ENCODE results near the gene PTPRN2. TPM values are rescaled to one million over a fixed set of nuclear protein-coding genes. Genes with fewer than 3 reads are reported as not detected.

Gene PTPRN2
- total and polyA plus RNA-seq, 9 of the 15 experiments (the other 6 are each of a cell fraction or from before 2014, with no cell fraction given), result not detected

DNA sequence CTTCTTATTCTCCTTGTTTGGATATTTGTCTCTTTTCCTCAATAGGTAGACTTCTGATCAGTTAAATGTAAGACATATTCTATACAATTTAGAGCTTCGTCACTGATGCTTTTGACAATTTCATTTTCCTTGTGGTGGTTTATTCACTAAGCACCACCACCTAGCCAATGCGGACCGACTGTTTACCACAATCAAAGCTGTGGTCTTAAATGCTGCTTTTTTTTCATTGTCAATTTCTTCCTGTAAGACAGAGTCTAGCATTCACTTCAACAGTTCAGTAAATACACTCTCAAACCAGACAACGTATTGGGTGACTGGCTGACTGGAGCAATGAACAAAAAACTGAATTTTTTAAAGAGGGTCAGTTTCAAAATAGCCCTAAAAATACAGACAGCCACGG, 1011.8 kb downstream of the PTPRN2 start:
- H3K4me3 ChIP-seq, result no peak overlapping the region
- intact Hi-C loops (cut with micrococcal nuclease) (no loop called here), in situ Hi-C loops (cut with MboI) (no loop called here)
- H3K9me1 ChIP-seq (ENCODE audit: control insufficient read depth, insufficient read depth, low read length), result no peaks in the 10 kb centered on the region
- no peaks in the 10 kb centered on the region for H3K9me3 ChIP-seq (replicated peaks; ENCODE audit: control insufficient read depth, insufficient read depth, low read depth, low read length)
- FAIRE-seq (no peak), ATAC-seq (no peak), DNase-seq (ENCODE audit: extremely low read depth in 1 of 4, low spot score in 3 of 4) (no peak)
- H4K20me1 ChIP-seq (replicated peaks; ENCODE audit: control insufficient read depth, insufficient read depth, low read length), result no peaks in the 10 kb centered on the region
- POLR2A ChIA-PET, result interaction anchor here (0.6 kb wide), 1 partner anchor 111 kb away, joined by 3 read pairs; no protein-coding TSS in a partner anchor
- H2AFZ ChIP-seq (ENCODE audit: low read depth, low read length), result no peak overlapping the region
- no peak overlapping the region for H3K27ac ChIP-seq (ENCODE audit: extremely low read depth, low read depth, low read length)
- H3K4me1 ChIP-seq (replicated peaks in 1 of 2; ENCODE audit: control insufficient read depth in 2 of 2, insufficient read depth in 2 of 2, low read length in 2 of 2), result peaks cover 0 to 6% of the 10 kb centered on the region in 2 experiments; a peak in 2 of 5 replicates
- H3K4me2 ChIP-seq (ENCODE audit: insufficient read depth, low read length), result no peak overlapping the region
- H3K9ac ChIP-seq (ENCODE audit: insufficient read depth in 1 of 2, low read depth in 2 of 2, low read length in 2 of 2), result no peak overlapping the region
- BruUV-seq (replicated peaks), result no TSS peak
- WGBS (ENCODE audit: insufficient coverage, low coverage, missing lambda C conversion rate), result 3% methylated on average over 5 of the region's 5 CpGs
- no peak for TF ChIP-seq ZNF175 (CRISPR knock-in tag; IDR thresholded peaks at IDR 0.05; ENCODE audit: low read depth)
- no peak for TF ChIP-seq KAT8 (IDR thresholded peaks at IDR 0.05; ENCODE audit: low read depth)
- TF ChIP-seq ELF2 (CRISPR knock-in tag; IDR thresholded peaks at IDR 0.05), result no peak
- TF ChIP-seq ATF7 (IDR thresholded peaks at IDR 0.05), result no peak
- CTCF ChIA-PET (ENCODE audit: low intra/inter-chr PET ratio), result no interaction called here
- no peaks in the 10 kb centered on the region for H3K79me2 ChIP-seq (ENCODE audit: control insufficient read depth, insufficient read depth, low read length)
- peaks cover 77 to 79% of the 10 kb centered on the region in 2 experiments for H3K27me3 ChIP-seq (ENCODE audit: control insufficient read depth in 2 of 2, insufficient read depth in 2 of 2, low read length in 2 of 2)
- H3K36me3 ChIP-seq (ENCODE audit: control insufficient read depth, insufficient read depth, low read length), result no peaks in the 10 kb centered on the region

DNA sequence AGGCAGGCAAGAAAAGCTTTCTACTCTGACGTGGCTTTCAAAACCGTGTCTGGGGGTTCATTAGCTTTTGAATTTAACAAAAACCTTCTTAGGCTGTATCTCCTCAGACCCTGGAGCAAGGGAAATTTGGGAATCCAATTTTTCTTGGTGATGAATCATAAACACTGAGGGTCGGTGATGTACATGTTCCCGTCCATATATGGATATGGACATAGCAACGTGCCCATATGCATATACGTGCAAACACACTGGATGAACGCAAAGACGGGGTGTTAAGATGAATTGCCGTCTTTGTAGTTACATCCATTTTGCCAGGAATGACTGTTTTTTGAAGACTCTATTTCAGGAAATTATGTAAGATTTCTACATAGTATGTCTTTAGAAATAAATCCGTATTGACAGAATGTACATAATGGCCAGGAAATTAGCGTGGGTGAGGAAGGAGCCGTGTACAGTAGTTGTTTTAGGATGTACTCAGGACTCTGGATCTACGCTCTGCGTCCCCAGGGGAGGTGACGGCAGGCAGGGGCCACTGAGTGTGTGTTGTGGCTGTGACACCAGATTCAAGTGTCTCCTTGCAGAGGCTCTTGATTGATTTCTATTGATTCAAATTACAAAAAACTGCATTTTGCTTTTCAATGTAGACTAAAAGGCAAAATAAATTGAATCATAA, 1012.6 kb downstream of the PTPRN2 start:
- H3K4me3 ChIP-seq, result no peak overlapping the region
- DNase-seq (ENCODE audit: extremely low read depth in 1 of 4, low spot score in 3 of 4) (no peak), FAIRE-seq (no peak), ATAC-seq (no peak)
- H3K27me3 ChIP-seq (ENCODE audit: control insufficient read depth in 2 of 2, insufficient read depth in 2 of 2, low read length in 2 of 2), result peaks cover 82 to 86% of the 10 kb centered on the region in 2 experiments
- H3K9me3 ChIP-seq (replicated peaks; ENCODE audit: control insufficient read depth, insufficient read depth, low read depth, low read length), result no peaks in the 10 kb centered on the region
- H3K79me2 ChIP-seq (ENCODE audit: control insufficient read depth, insufficient read depth, low read length), result no peaks in the 10 kb centered on the region
- no peak overlapping the region for H3K4me2 ChIP-seq (ENCODE audit: insufficient read depth, low read length)
- ChIA-PET POLR2A (interaction anchor here (1.1 kb wide), 1 partner anchor 9 kb away, joined by 3 read pairs; no protein-coding TSS in a partner anchor), CTCF (ENCODE audit: low intra/inter-chr PET ratio) (no interaction called here)
- H3K9me1 ChIP-seq (ENCODE audit: control insufficient read depth, insufficient read depth, low read length), result no peaks in the 10 kb centered on the region
- in situ Hi-C loops (cut with MboI), result no loop called here
- no peak overlapping the region for H3K27ac ChIP-seq (ENCODE audit: extremely low read depth, low read depth, low read length)
- no peak overlapping the region for H3K9ac ChIP-seq (ENCODE audit: insufficient read depth in 1 of 2, low read depth in 2 of 2, low read length in 2 of 2)
- H2AFZ ChIP-seq (ENCODE audit: low read depth, low read length), result no peak overlapping the region
- under 1% methylated on average over 15 of the region's 15 CpGs for WGBS (ENCODE audit: insufficient coverage, low coverage, missing lambda C conversion rate)
- no TSS peak for BruUV-seq (replicated peaks)
- intact Hi-C loops (cut with micrococcal nuclease), result no loop called here
- TF ChIP-seq ZNF140 (CRISPR knock-in tag; IDR thresholded peaks at IDR 0.05) (no peak), ZBTB8A (IDR thresholded peaks at IDR 0.05; ENCODE audit: partially characterized antibody) (no peak), GATAD2B (IDR thresholded peaks at IDR 0.05; ENCODE audit: borderline replicate concordance) (no peak), HDAC1 (IDR thresholded peaks at IDR 0.05) (no peak), SREBF1 (IDR thresholded peaks at IDR 0.05; ENCODE audit: borderline replicate concordance, low read depth, low read length) (no peak), EZH2 (IDR thresholded peaks at IDR 0.05; ENCODE audit: borderline replicate concordance, low read depth, low read length) (no peak), HMG20B (CRISPR knock-in tag; IDR thresholded peaks at IDR 0.05) (no peak), NFYB (IDR thresholded peaks at IDR 0.05; ENCODE audit: extremely low read depth, insufficient read length) (no peak), SMARCE1 (IDR thresholded peaks at IDR 0.05) (no peak), ZNF174 (CRISPR knock-in tag; IDR thresholded peaks at IDR 0.05) (no peak)
- TF ChIP-seq, protein P1, sequence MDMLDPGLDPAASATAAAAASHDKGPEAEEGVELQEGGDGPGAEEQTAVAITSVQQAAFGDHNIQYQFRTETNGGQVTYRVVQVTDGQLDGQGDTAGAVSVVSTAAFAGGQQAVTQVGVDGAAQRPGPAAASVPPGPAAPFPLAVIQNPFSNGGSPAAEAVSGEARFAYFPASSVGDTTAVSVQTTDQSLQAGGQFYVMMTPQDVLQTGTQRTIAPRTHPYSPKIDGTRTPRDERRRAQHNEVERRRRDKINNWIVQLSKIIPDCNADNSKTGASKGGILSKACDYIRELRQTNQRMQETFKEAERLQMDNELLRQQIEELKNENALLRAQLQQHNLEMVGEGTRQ (CRISPR knock-in tag; IDR thresholded peaks at IDR 0.05), result no peak
- TF ChIP-seq, protein P2, sequence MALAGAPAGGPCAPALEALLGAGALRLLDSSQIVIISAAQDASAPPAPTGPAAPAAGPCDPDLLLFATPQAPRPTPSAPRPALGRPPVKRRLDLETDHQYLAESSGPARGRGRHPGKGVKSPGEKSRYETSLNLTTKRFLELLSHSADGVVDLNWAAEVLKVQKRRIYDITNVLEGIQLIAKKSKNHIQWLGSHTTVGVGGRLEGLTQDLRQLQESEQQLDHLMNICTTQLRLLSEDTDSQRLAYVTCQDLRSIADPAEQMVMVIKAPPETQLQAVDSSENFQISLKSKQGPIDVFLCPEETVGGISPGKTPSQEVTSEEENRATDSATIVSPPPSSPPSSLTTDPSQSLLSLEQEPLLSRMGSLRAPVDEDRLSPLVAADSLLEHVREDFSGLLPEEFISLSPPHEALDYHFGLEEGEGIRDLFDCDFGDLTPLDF (CRISPR knock-in tag; IDR thresholded peaks at IDR 0.05), result no peak
- H3K4me1 ChIP-seq (replicated peaks in 1 of 2; ENCODE audit: control insufficient read depth in 2 of 2, insufficient read depth in 2 of 2, low read length in 2 of 2), result peaks cover 0 to 6% of the 10 kb centered on the region in 2 experiments; a peak in 2 of 5 replicates
- no peaks in the 10 kb centered on the region for H3K36me3 ChIP-seq (ENCODE audit: control insufficient read depth, insufficient read depth, low read length)
- H4K20me1 ChIP-seq (replicated peaks; ENCODE audit: control insufficient read depth, insufficient read depth, low read length), result no peaks in the 10 kb centered on the region
